Gastrocnemius medialis (tissue), 4 donors: Measurements from ENCODE around the gene RPP14. TPM values are rescaled to one million over a fixed set of nuclear protein-coding genes. Genes with fewer than 3 reads are reported as not detected.

Experiments used
- ATAC-seq, 2 donors: fragments of 150-250 bp; one replicate each; pipeline ENCODE4 v1.9.1; 2016
- DNase-seq, 2 donors: peaks; one replicate each; pipeline ENCODE4 v3.0.0-alpha.2; 2019
- H3K27ac ChIP-seq, 4 donors: fragments of 200-600 bp; sonication (generic); 1 replicate in 1 of 4; 2 replicates in 3 of 4; pipeline ENCODE4 v1.5.1; 2016 to 2018; ENCODE audit warnings: mild to moderate bottlenecking in 2 of 4, moderate library complexity in 1 of 4
- H3K27me3 ChIP-seq, 3 donors: fragments of 200-600 bp; sonication (generic) in 2 of 3; 1 replicate in 1 of 3; 2 replicates in 2 of 3; pipeline versions ENCODE4 v1.5.1 to v1.6.0; 2016 to 2019; ENCODE audit warnings: mild to moderate bottlenecking in 1 of 3, moderate library complexity in 1 of 3
- H3K36me3 ChIP-seq, 2 donors: fragments of 200-600 bp; sonication (generic) in 1 of 2; one replicate each; pipeline ENCODE4 v1.5.1; 2017 to 2018
- H3K4me1 ChIP-seq, 2 donors: fragments of 200-600 bp; sonication (generic) in 1 of 2; one replicate each; pipeline ENCODE4 v1.5.1; 2016 to 2017; ENCODE audit warnings: mild to moderate bottlenecking in 2 of 2
- H3K4me3 ChIP-seq, 4 donors: fragments of 200-600 bp; sonication (generic) in 3 of 4; 1 replicate in 1 of 4; 2 replicates in 3 of 4; pipeline ENCODE4 v1.5.1; 2016 to 2019; ENCODE audit warnings: mild to moderate bottlenecking in 2 of 4
- H3K9me3 ChIP-seq, 3 donors: fragments of 200-600 bp; sonication (generic) in 2 of 3; 1 replicate in 1 of 3; 2 replicates in 2 of 3; pipeline ENCODE4 v1.5.1; 2016 to 2019
- CTCF ChIP-seq, 5 experiments: fragments of 450-650 bp in 3 of 5; fragments of 200-600 bp in 2 of 5; sonication (generic) in 2 of 5; IDR thresholded peaks in 4 of 5; conservative IDR thresholded peaks in 1 of 5; 1 replicate in 4 of 5; 2 replicates in 1 of 5; pipeline ENCODE4 v1.5.1; 2016 to 2019; ENCODE audit warnings: antibody characterized with exemption in 5 of 5, mild to moderate bottlenecking in 3 of 5, moderate library complexity in 3 of 5
- POLR2A ChIP-seq, 2 donors: fragments of 450-650 bp; IDR thresholded peaks; one replicate each; pipeline ENCODE4 v1.6.1; 2017; ENCODE audit warnings: antibody characterized with exemption in 2 of 2, mild to moderate bottlenecking in 2 of 2, moderate library complexity in 2 of 2
- in situ Hi-C, 4 donors: fragments of 200-750 bp; cut with MboI; loops; one replicate each; pipeline versions ENCODE4 v1.15.0 to v1.8.0; 2017; ENCODE audit warnings: low sequenced_read_pairs in 4 of 4
- intact Hi-C: fragments of 100-400 bp; cut with DNase I; formaldehyde crosslinking; loops from one replicate; pipeline ENCODE4 v1.15.1; 2023; ENCODE audit warnings: low total_unique reads
- total RNA-seq, 4 donors: library from RNA; depleted of rRNA; stranded (reverse); fragments of >200 nt; gene quantifications; one replicate each; pipeline versions ENCODE4 v1.1.0 to v1.2.3, GENCODE V29; 2016

The RPP14 gene
- total RNA-seq, 4 donors from 2014 or later = 16.6 to 28.9 (median 17.1) TPM

GRCh38 chr3:58331593-58332152 lies 25.6 kb downstream of the RPP14 start:
- intact Hi-C loops = loop anchor here (1.0 to 5.0 kb wide), 3 partner anchors 25 to 201 kb away; partner anchors contain the start of genes HTD2, KCTD6 and RPP14
- TF ChIP-seq POLR2A (IDR thresholded peaks at IDR 0.05) (no peak), CTCF (IDR thresholded peaks at IDR 0.05 in 4 of 5, conservative IDR thresholded peaks at IDR 0.05 in 1 of 5) (no peak)
- no peak for ATAC-seq

GRCh38 chr3:58332575-58333188 lies 26.6 kb downstream of the RPP14 start, which contains the start of gene PXK:
PXK (plus strand) TSS chr3:58332892; CDS start chr3:58332989, 97 bp downstream.
- DNase-seq (peak; percentile 55 to 74), ATAC-seq (peak; percentile 84 to 87)
- TF ChIP-seq POLR2A (IDR thresholded peaks at IDR 0.05) (peak; percentile 62 to 69), CTCF (IDR thresholded peaks at IDR 0.05 in 4 of 5, conservative IDR thresholded peaks at IDR 0.05 in 1 of 5) (peak in 3 of 5 experiments; percentile 25 to 54 (median 48))
- peak within 1 kb of the TSS; percentile 84 to 92 (median 85) for H3K4me3 ChIP-seq
- in situ Hi-C loops = loop anchor here in 2 of 4 donors (5.0 to 10.0 kb wide), 2 partner anchors 160 to 162 kb away; partner anchors contain the start of gene KCTD6 (in 2 of the 2)
- H3K9me3 ChIP-seq = no peaks in the 10 kb centered on the region
- peaks cover 27 to 30% of the 10 kb centered on the region in 2 donors for H3K4me1 ChIP-seq
- no peaks in the 10 kb centered on the region for H3K36me3 ChIP-seq
- intact Hi-C loops = loop anchor here (1.0 to 5.0 kb wide), 4 partner anchors 26 to 200 kb away; partner anchors contain the start of genes HTD2, KCTD6 and RPP14
- H3K27ac ChIP-seq = peak within 1 kb of the TSS; percentile 72 to 78 (median 76)
- H3K27me3 ChIP-seq = no peaks in the 10 kb centered on the region

More at GRCh38 chr3:58331593-58332152, 25.6 kb downstream of the RPP14 start:
- Histone ChIP-seq H3K9me3 (no peaks in the 10 kb centered on the region), H3K36me3 (no peaks in the 10 kb centered on the region), H3K4me3 (no peak overlapping the region), H3K4me1 (peaks cover 27 to 30% of the 10 kb centered on the region in 2 donors), H3K27me3 (no peaks in the 10 kb centered on the region), H3K27ac (no peak overlapping the region)
- DNase-seq = no peak
- in situ Hi-C loops = loop anchor here in 2 of 4 donors (5.0 to 10.0 kb wide), 2 partner anchors 161 to 163 kb away; partner anchors contain the start of gene KCTD6 (in 2 of the 2)

GRCh38 chr3:58333206-58334012 lies 27.4 kb downstream of the RPP14 start:
- in situ Hi-C loops = loop anchor here in 2 of 4 donors (5.0 to 10.0 kb wide), 2 partner anchors 159 to 161 kb away; partner anchors contain the start of gene KCTD6 (in 2 of the 2)

More at GRCh38 chr3:58333206-58334012, 27.4 kb downstream of the RPP14 start:
- Histone ChIP-seq H3K4me1 (peaks cover 27 to 30% of the 10 kb centered on the region in 2 donors), H3K27ac (peak overlapping the region; percentile 72 to 78 (median 76)), H3K4me3 (peak overlapping the region; percentile 84 to 92 (median 85)), H3K27me3 (no peaks in the 10 kb centered on the region), H3K9me3 (no peaks in the 10 kb centered on the region), H3K36me3 (no peaks in the 10 kb centered on the region)
- peak; percentile 35 to 37 for ATAC-seq
- peak in 1 of 2 donors; percentile 8 for DNase-seq
- intact Hi-C loops = loop anchor here (1.0 to 5.0 kb wide), 2 partner anchors 81 to 199 kb away; no protein-coding TSS in a partner anchor
- TF ChIP-seq POLR2A (IDR thresholded peaks at IDR 0.05) = no peak
- TF ChIP-seq CTCF (IDR thresholded peaks at IDR 0.05 in 4 of 5, conservative IDR thresholded peaks at IDR 0.05 in 1 of 5) = no peak
